OCI-LY1 (cell line): ENCODE results near the gene TP53I3.

Source experiments
- H2AFZ ChIP-seq: fragments of 200-600 bp; sonication (generic), shearing (Covaris generic); 2 replicates; pipeline ENCODE4 v1.6.0; 2014; ENCODE audit warnings: antibody characterized with exemption, mild to moderate bottlenecking, low read length
- H3F3A ChIP-seq: fragments of 200-600 bp; sonication (generic), shearing (Covaris generic); 2 replicates; pipeline ENCODE4 v1.6.0; 2014; ENCODE audit warnings: mild to moderate bottlenecking, antibody characterized with exemption, low read length, moderate library complexity; ENCODE audit not compliant: insufficient read depth
- H3K27ac ChIP-seq: fragments of 200-600 bp; sonication (generic); 2 replicates; pipeline ENCODE4 v1.5.1; 2014; ENCODE audit warnings: low read length, mixed run types, mild to moderate bottlenecking, low read depth; ENCODE audit not compliant: poor library complexity, severe bottlenecking
- H3K27me3 ChIP-seq: fragments of 200-600 bp; sonication (generic); 2 replicates; pipeline ENCODE4 v1.6.0; 2014; ENCODE audit warnings: antibody characterized with exemption, mild to moderate bottlenecking, low read length, moderate library complexity; ENCODE audit not compliant: insufficient read depth
- H3K36me3 ChIP-seq: fragments of 200-600 bp; sonication (generic); 2 replicates; pipeline ENCODE4 v1.6.1; 2014; ENCODE audit warnings: mild to moderate bottlenecking, antibody characterized with exemption, low read length, moderate library complexity, mixed read lengths; ENCODE audit not compliant: insufficient read depth
- H3K4me1 ChIP-seq: fragments of 200-600 bp; sonication (generic); 2 replicates; pipeline ENCODE4 v1.5.1; 2014; ENCODE audit warnings: mild to moderate bottlenecking, low read length, moderate library complexity; ENCODE audit not compliant: insufficient read depth, severe bottlenecking
- H3K4me2 ChIP-seq: fragments of 200-600 bp; sonication (generic), shearing (Covaris generic); 2 replicates; pipeline ENCODE4 v1.6.1; 2014; ENCODE audit warnings: low read length
- H3K4me3 ChIP-seq: fragments of 200-600 bp; sonication (generic); 2 replicates; pipeline ENCODE4 v1.5.1; 2014; ENCODE audit warnings: low read length, low read depth, mild to moderate bottlenecking, mixed read lengths; ENCODE audit not compliant: poor library complexity, severe bottlenecking
- H3K79me2 ChIP-seq: fragments of 200-600 bp; shearing (Covaris generic); 2 replicates; pipeline ENCODE4 v1.6.1; 2016; ENCODE audit warnings: mixed run types, low read length, mixed read lengths; ENCODE audit not compliant: insufficient read depth
- H3K9ac ChIP-seq: fragments of 200-600 bp; sonication (generic), shearing (Covaris generic); 2 replicates; pipeline ENCODE4 v1.6.1; 2014; ENCODE audit warnings: mild to moderate bottlenecking, low read length, mixed read lengths
- H3K9me2 ChIP-seq: fragments of 200-600 bp; sonication (generic), shearing (Covaris generic); 2 replicates; pipeline ENCODE4 v1.6.1; 2014; ENCODE audit warnings: low read depth, mild to moderate bottlenecking, low read length, mixed read lengths
- H3K9me3 ChIP-seq: fragments of 200-600 bp; shearing (Covaris generic); 2 replicates; pipeline ENCODE4 v1.6.1; 2014; ENCODE audit warnings: low read length, mixed read lengths
- H4K20me1 ChIP-seq: fragments of 200-600 bp; sonication (generic), shearing (Covaris generic); 2 replicates; pipeline ENCODE4 v1.6.0; 2016; ENCODE audit warnings: mild to moderate bottlenecking, low read length; ENCODE audit not compliant: insufficient read depth
- EZH2 ChIP-seq: fragments of 200-600 bp; sonication (generic), shearing (Covaris generic); IDR thresholded peaks from 2 replicates; pipeline ENCODE4 v1.8.0; 2017; ENCODE audit warnings: borderline replicate concordance, mixed run types, mild to moderate bottlenecking, antibody characterized with exemption, low read length, moderate library complexity, mixed read lengths
- TF ChIP-seq, protein P1 (sequence below): fragments of 200-600 bp; sonication (generic), shearing (Covaris generic); IDR thresholded peaks from 2 replicates; pipeline ENCODE4 v1.5.1; 2017; ENCODE audit warnings: mild to moderate bottlenecking, antibody characterized with exemption, low read length, moderate library complexity, mixed read lengths

Gene TP53I3

DNA sequence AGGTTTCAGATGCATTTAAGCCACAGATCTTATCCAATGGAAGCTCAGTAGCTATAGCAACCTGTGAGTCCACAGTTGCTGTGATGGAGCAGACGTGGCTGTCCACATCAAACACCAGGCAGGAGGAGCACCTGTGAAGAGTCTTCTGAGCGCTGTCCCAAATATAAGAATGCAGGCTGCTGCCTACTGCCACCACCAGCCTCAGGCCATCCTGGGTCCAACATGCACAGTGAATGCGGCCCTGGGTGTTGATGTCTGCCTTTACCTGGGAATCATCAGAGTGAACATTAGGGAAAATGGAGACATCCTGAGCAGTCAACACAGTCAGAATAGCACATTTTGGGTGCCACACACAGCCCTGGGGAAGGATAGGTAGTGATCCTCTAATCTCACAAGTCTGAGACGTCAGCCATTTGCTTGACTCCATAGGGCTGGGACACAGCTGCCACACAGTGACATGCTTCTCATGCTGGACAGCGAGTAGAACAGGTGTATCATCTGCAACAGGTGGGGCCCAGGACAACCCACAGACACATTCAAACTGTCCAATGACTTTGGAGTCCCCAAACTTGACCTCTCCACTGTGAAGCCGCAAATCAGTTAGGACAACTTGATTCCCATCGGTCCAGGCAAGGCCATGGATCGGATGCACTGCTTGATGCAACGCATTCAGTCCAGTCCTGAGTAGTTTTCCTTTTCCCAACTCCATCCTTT lies 45.7 kb downstream of the TP53I3 start:
- H3K79me2 ChIP-seq = peaks cover 19% of the 10 kb centered on the region
- H3K4me1 ChIP-seq = peaks cover 5% of the 10 kb centered on the region
- no peak overlapping the region for H3K4me3 ChIP-seq
- no peak overlapping the region for H3K4me2 ChIP-seq
- no peak for TF ChIP-seq EZH2
- TF ChIP-seq, protein P1, sequence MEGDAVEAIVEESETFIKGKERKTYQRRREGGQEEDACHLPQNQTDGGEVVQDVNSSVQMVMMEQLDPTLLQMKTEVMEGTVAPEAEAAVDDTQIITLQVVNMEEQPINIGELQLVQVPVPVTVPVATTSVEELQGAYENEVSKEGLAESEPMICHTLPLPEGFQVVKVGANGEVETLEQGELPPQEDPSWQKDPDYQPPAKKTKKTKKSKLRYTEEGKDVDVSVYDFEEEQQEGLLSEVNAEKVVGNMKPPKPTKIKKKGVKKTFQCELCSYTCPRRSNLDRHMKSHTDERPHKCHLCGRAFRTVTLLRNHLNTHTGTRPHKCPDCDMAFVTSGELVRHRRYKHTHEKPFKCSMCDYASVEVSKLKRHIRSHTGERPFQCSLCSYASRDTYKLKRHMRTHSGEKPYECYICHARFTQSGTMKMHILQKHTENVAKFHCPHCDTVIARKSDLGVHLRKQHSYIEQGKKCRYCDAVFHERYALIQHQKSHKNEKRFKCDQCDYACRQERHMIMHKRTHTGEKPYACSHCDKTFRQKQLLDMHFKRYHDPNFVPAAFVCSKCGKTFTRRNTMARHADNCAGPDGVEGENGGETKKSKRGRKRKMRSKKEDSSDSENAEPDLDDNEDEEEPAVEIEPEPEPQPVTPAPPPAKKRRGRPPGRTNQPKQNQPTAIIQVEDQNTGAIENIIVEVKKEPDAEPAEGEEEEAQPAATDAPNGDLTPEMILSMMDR = no peak
- H3K27me3 ChIP-seq = no peaks in the 10 kb centered on the region
- H3K36me3 ChIP-seq = peaks cover 38% of the 10 kb centered on the region
- no peak overlapping the region for H3K27ac ChIP-seq
- H3F3A ChIP-seq = no peaks in the 10 kb centered on the region
- H3K9me3 ChIP-seq = no peaks in the 10 kb centered on the region
- H3K9me2 ChIP-seq = no peaks in the 10 kb centered on the region
- no peaks in the 10 kb centered on the region for H4K20me1 ChIP-seq
- H2AFZ ChIP-seq = no peak overlapping the region
- H3K9ac ChIP-seq = no peak overlapping the region
